HG03159 (cell line): ENCODE data around the gene ADGRL1.

Experiments
- ATAC-seq: cut with Tn5 transposase; IDR thresholded peaks from one replicate; pipeline ENCODE4 v1.9.1; 2021; ENCODE audit warnings: mild to moderate bottlenecking, moderate library complexity; ENCODE audit not compliant: unreplicated experiment

Gene ADGRL1

DNA sequence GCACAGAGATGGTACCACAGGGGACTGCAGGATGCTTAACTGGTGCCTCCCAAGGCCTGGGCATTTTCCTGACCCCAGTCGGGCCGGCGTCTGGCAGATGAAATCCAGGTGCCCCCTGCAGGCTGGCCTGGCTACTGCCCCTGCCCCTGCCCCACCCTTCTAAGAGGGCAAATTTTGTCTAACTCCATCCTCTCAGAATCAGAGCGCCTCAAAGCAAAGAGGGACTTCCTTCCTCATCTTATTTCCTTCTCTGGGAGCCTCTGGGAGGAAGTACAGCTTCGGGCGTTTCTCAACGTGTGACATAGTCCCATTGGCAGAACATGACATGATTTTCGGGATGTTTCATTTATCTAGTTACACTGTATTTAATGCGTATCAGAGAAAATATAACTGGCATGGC is 91.1 kb downstream of the ADGRL1 start:
- no peak for ATAC-seq

- ATAC-seq = no peak
Measured at GRCh38 chr19:14114439-14114838, 91.5 kb downstream of the ADGRL1 start.

GRCh38 chr19:14113762-14114414 is 92.1 kb downstream of the ADGRL1 start:
- no peak for ATAC-seq

GRCh38 chr19:14112809-14113385 is 93.1 kb downstream of the ADGRL1 start:
- no peak for ATAC-seq

- no peak for ATAC-seq
Measured at GRCh38 chr19:14112051-14112808, 93.7 kb downstream of the ADGRL1 start.

DNA sequence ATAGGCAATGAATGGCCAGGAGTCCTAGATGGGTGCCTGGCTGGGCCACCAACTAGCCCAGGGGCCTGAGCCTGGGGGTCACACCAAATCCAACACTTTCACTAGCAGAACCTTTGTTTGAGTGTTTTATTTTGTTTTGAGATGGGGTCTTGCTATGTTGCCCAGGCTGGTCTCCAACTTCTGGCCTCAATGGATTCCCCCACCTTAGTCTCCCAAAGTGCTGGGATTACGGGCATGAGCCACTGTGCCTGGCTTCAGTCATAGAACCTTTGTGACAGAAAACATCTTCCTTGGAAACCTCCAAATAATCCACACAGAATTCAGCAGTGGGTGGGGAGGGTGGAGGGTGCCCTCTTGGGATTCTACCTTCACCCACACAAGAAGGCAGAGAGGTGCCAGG is 94.5 kb downstream of the ADGRL1 start:
- ATAC-seq = no peak

DNA sequence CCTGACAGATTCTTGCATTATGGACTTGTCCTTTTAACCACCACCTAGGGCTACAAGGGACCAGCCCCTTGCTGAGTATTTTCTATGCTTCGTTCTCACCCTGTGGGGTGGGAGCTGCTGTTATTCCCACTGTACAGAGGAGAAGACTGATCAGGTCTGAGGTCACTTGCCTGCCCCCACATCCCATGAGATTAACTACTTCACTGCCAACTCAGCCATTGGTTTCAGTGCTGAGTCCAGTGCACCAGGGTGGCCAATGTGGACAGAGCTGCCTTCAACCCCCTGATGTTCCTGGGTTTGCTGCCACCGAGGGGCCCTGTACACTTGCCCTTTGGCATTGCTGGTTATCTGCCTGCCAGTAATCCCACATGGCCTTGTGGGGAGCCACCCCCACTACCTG is 95.3 kb downstream of the ADGRL1 start:
- no peak for ATAC-seq

GRCh38 chr19:14107581-14108461 is 98.1 kb downstream of the ADGRL1 start:
- ATAC-seq = no peak

DNA sequence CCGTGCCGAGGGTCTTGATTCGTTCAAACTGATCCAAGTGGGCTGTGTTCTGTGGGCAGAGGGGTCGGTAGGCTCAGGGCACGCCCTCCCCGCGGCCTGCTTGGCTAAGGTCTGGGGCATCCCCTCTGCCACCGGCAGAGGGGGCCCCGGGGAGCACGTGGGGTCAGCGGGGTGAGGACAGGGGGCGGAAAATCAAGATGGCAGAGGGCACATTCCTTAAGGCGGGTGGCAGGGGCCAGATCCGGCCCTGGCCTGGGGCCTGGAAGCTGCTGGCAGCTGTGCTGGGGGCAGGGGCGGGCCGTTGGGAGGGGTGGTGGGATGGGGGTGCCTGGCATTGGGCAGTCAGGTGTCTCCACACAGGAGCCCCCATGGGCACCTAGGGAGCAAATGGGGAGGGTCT is 99.1 kb downstream of the ADGRL1 start:
- no peak for ATAC-seq

DNA sequence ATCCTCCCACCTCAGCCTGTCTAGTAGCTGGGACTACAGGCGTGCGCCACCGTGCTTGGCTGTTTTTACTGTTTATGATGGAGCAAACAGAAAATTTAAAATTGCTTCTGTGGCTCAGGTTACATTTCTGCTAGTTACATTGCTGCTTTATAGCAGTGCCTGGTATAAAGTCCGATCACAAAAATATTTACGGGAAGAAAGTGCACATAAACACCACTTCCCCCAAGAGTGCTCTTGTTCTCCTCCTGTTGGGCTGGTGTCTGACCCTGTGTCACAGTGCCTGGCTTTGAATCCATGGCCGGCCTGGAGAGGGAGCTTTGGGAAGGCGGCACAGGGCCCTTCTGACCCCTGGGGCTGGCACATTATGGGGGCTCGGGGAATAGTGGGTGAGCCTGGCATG is 100.3 kb downstream of the ADGRL1 start:
- ATAC-seq = no peak

DNA sequence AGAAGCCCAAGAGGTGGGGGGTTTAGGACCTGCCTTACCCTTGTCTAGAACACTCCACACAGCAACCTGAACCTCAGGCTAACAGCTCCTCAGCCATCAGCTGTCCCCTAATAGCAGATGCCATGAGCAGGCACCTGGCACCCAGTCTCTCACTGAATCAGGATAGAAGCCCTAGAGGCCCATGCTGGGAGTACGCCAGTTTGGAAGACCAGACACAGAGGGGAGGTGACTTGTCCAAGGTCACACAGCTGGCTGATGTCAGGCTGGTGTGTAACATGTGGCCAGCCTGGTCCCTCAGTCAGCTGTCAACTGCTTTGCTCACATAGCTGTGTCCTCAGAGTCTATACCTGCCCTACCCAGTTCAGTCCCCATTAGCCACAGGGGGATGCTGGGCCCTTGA is 102.7 kb downstream of the ADGRL1 start:
- ATAC-seq = no peak

DNA sequence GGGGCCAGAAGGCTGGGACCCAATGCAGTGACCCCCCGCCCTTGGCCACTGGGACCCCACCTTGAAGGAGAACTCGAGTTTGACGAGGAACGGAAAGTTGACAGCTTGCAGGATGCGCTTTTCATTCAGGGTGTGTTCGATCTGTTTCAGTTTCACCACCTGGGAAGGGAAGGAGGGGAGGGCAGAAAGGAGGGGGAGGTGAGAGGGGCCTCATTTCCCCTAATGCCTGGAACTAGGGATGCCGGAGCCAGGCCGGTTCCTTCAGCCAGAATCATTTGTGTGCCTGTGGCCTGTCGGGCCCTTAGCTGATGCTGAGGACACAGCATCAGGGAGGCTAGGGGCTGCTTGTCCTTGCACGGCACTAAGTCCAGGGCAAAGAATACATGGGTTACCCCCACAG is 103.2 kb downstream of the ADGRL1 start:
- no peak for ATAC-seq

GRCh38 chr19:14102102-14102696 is 103.8 kb downstream of the ADGRL1 start:
- ATAC-seq = no peak

GRCh38 chr19:14101003-14101545 is 104.9 kb downstream of the ADGRL1 start:
- no peak for ATAC-seq
